K562 (cell line): Measurements from ENCODE around the gene NDUFB10. TPM values are rescaled to one million over a fixed set of nuclear protein-coding genes. Genes with fewer than 3 reads are reported as not detected.

ENCODE experiments used
- CTBP1 ChIP-seq: fragments of 450-650 bp; IDR thresholded peaks from 2 replicates; pipeline ENCODE4 v1.6.1; 2016; ENCODE audit warnings: borderline replicate concordance
- HNRNPUL1 ChIP-seq: fragments of 200-400 bp; formaldehyde crosslinking; IDR thresholded peaks from 2 replicates; pipeline ENCODE4 v1.6.1; 2017; ENCODE audit warnings: low read length
- MEF2D ChIP-seq: conservative IDR thresholded peaks from 2 replicates; pipeline ENCODE4 v1.6.1; 2016; ENCODE audit warnings: low read depth, missing genetic modification characterization, missing compliant biosample characterization
- NCOR1 ChIP-seq: fragments of 450-650 bp; IDR thresholded peaks from 2 replicates; pipeline ENCODE4 v1.6.1; 2016; ENCODE audit warnings: mild to moderate bottlenecking, moderate library complexity
- SRSF7 ChIP-seq: fragments of 200-400 bp; formaldehyde crosslinking; optimal IDR thresholded peaks from 2 replicates; pipeline ENCODE3; 2017; ENCODE audit warnings: mild to moderate bottlenecking, low read depth, low read length
- ZBTB7A ChIP-seq: IDR thresholded peaks from 2 replicates; pipeline ENCODE4 v1.6.1; 2011; ENCODE audit warnings: low read depth, mild to moderate bottlenecking, low read length, moderate library complexity, borderline replicate concordance; ENCODE audit not compliant: control insufficient read depth
- ZNF133 ChIP-seq: fragments of 250-450 bp; sonication (Bioruptor Pico); IDR thresholded peaks from 2 replicates; pipeline ENCODE4 v1.4.0; 2020; ENCODE audit warnings: mild to moderate bottlenecking
- ZNF75A ChIP-seq: fragments of 450-650 bp; formaldehyde crosslinking; IDR thresholded peaks from 2 replicates; pipeline ENCODE4 v1.4.0; 2020; ENCODE audit warnings: mild to moderate bottlenecking
- ZNF764 ChIP-seq: fragments of 250-450 bp; sonication (Bioruptor Pico); IDR thresholded peaks from 2 replicates; pipeline ENCODE4 v1.4.0; 2020; ENCODE audit warnings: low read depth, mild to moderate bottlenecking, moderate library complexity
- ZSCAN32 ChIP-seq: fragments of 450-650 bp; formaldehyde crosslinking; IDR thresholded peaks from 2 replicates; pipeline ENCODE4 v1.4.0; 2020; ENCODE audit warnings: mild to moderate bottlenecking, moderate library complexity
- polyA plus RNA-seq, 8 experiments: library from polyadenylated mRNA; depleted of rRNA in 4 of 8; stranded (reverse) in 5 of 8; unstranded in 3 of 8; fragments of >200 nt; fragmentation: Nextera tagmentation in 2 of 8; fragmentation: Illumina TruSeq in 1 of 8; extraction: Ambion mirVana in 2 of 8; extraction: Trizol in 1 of 8; gene quantifications; 2 replicates each; pipeline versions ENCODE4 v1.2.1 to v1.2.3, GENCODE V29; 2011 to 2014; ENCODE audit warnings: inconsistent platforms in 1 of 8, missing spikeins in 1 of 8
- total RNA-seq, 7 experiments: library from RNA; depleted of rRNA in 6 of 7; stranded (reverse); fragments of >200 nt in 6 of 7; fragmentation: Illumina TruSeq in 2 of 7; extraction: Trizol in 2 of 7; gene quantifications; 2 replicates each; pipeline versions ENCODE4 v1.2.1 to v1.2.3, GENCODE V29; 2011 to 2021; ENCODE audit warnings: low replicate concordance in 1 of 7
- TF ChIP-seq, protein P1 (sequence below): fragments of 450-650 bp; formaldehyde crosslinking; IDR thresholded peaks from 2 replicates; pipeline ENCODE4 v1.4.0; 2020; ENCODE audit warnings: mild to moderate bottlenecking, moderate library complexity
- TF ChIP-seq, protein P2 (sequence below): fragments of 450-650 bp; IDR thresholded peaks from 2 replicates; pipeline ENCODE4 v1.6.1; 2018; ENCODE audit warnings: mild to moderate bottlenecking, low read depth; ENCODE audit not compliant: partially characterized antibody
- TF ChIP-seq, protein P3 (sequence below): fragments of 450-650 bp; IDR thresholded peaks from 2 replicates; pipeline ENCODE4 v1.6.1; 2017; ENCODE audit warnings: mild to moderate bottlenecking, moderate library complexity
- TF ChIP-seq, protein P4 (sequence below), 2 experiments: IDR thresholded peaks; 2 replicates each; pipeline ENCODE4 v1.6.1; 2011; ENCODE audit warnings: borderline replicate concordance in 1 of 2, control low read depth in 1 of 2, low read depth in 1 of 2, low read length in 1 of 2, mild to moderate bottlenecking in 1 of 2, mixed read lengths in 1 of 2, moderate library complexity in 1 of 2; ENCODE audit not compliant: insufficient read depth in 1 of 2, insufficient read length in 1 of 2, poor library complexity in 1 of 2, severe bottlenecking in 1 of 2; ENCODE audit errors: extremely low read depth in 1 of 2
- TF ChIP-seq, protein P5 (sequence below): IDR thresholded peaks from 3 replicates; pipeline ENCODE4 v1.6.1; 2011; ENCODE audit warnings: borderline replicate concordance, mild to moderate bottlenecking, moderate library complexity; ENCODE audit not compliant: insufficient read length; ENCODE audit errors: extremely low read depth
- TF ChIP-seq, protein P6 (sequence below): sonication (generic); formaldehyde crosslinking; IDR thresholded peaks from 2 replicates; pipeline ENCODE4 v1.8.1; 2023; ENCODE audit warnings: mild to moderate bottlenecking, missing genetic modification reagents, moderate library complexity

NDUFB10 gene
- total and polyA plus RNA-seq, 9 of the 15 experiments (the other 6 are each of a cell fraction or from before 2014, with no cell fraction given): 69.3 to 527 (median 161) TPM

DNA sequence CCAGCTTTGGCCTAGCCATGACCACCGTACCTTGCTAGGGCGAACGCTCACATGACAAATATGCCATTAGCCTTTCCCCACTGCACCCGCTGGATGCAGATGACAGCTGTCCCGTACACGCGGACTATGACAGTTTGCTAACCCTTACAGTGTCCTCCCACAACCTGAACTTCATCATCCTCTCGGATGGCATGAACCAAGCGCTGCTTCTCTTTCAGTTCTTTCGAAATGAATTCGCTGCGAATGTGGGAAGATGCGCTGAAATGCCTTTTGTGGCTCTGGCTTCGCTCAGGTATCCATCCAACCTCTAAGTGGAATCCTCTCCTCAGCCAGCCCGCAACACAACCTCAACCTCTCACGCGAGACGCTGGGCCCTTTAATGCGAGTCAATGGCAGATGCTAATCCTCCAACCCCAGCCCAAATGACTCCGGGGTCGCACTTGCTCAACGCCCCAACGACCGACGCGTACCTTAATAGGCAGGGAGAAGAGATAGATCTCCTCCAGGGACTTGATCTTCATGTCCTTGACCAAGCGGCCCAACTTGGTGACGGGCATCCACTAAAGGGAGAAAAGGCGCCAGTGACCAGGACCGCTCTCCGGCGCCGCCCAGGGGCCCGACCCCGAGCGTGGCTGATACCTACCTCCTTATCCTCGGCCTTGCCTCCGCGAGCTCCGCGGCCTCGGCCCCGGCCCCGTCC lies 4.6 kb downstream of the NDUFB10 start (continued):
- TF ChIP-seq, protein P1, sequence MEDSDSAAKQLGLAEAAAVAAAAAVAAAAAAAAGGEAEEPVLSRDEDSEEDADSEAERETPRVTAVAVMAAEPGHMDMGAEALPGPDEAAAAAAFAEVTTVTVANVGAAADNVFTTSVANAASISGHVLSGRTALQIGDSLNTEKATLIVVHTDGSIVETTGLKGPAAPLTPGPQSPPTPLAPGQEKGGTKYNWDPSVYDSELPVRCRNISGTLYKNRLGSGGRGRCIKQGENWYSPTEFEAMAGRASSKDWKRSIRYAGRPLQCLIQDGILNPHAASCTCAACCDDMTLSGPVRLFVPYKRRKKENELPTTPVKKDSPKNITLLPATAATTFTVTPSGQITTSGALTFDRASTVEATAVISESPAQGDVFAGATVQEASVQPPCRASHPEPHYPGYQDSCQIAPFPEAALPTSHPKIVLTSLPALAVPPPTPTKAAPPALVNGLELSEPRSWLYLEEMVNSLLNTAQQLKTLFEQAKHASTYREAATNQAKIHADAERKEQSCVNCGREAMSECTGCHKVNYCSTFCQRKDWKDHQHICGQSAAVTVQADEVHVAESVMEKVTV (CRISPR knock-in tag): no peak
- TF ChIP-seq HNRNPUL1 (peak; percentile 87; the same call in 1 of the 2 replicates), MEF2D (tag) (no peak), NCOR1 (no peak), ZNF133 (CRISPR knock-in tag) (no peak), ZSCAN32 (CRISPR knock-in tag) (no peak), SRSF7 (no peak), CTBP1 (no peak), ZBTB7A (no peak), ZNF764 (CRISPR knock-in tag) (no peak; the same call in 1 of the 2 replicates), ZNF75A (CRISPR knock-in tag) (no peak)
- TF ChIP-seq, protein P2, sequence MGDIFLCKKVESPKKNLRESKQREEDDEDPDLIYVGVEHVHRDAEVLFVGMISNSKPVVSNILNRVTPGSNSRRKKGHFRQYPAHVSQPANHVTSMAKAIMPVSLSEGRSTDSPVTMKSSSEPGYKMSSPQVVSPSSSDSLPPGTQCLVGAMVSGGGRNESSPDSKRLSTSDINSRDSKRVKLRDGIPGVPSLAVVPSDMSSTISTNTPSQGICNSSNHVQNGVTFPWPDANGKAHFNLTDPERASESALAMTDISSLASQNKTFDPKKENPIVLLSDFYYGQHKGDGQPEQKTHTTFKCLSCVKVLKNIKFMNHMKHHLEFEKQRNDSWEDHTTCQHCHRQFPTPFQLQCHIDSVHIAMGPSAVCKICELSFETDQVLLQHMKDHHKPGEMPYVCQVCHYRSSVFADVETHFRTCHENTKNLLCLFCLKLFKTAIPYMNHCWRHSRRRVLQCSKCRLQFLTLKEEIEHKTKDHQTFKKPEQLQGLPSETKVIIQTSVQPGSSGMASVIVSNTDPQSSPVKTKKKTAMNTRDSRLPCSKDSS: no peak
- TF ChIP-seq, protein P3, sequence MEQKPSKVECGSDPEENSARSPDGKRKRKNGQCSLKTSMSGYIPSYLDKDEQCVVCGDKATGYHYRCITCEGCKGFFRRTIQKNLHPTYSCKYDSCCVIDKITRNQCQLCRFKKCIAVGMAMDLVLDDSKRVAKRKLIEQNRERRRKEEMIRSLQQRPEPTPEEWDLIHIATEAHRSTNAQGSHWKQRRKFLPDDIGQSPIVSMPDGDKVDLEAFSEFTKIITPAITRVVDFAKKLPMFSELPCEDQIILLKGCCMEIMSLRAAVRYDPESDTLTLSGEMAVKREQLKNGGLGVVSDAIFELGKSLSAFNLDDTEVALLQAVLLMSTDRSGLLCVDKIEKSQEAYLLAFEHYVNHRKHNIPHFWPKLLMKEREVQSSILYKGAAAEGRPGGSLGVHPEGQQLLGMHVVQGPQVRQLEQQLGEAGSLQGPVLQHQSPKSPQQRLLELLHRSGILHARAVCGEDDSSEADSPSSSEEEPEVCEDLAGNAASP: no peak
- TF ChIP-seq, protein P4, sequence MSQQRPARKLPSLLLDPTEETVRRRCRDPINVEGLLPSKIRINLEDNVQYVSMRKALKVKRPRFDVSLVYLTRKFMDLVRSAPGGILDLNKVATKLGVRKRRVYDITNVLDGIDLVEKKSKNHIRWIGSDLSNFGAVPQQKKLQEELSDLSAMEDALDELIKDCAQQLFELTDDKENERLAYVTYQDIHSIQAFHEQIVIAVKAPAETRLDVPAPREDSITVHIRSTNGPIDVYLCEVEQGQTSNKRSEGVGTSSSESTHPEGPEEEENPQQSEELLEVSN (IDR thresholded peaks at IDR 0.05; ENCODE audit: borderline replicate concordance in 1 of 2, extremely low read depth in 1 of 2, insufficient read depth in 1 of 2, insufficient read length in 1 of 2, low read depth in 1 of 2, low read length in 1 of 2, poor library complexity in 1 of 2, severe bottlenecking in 1 of 2): no peak
- TF ChIP-seq, protein P5, sequence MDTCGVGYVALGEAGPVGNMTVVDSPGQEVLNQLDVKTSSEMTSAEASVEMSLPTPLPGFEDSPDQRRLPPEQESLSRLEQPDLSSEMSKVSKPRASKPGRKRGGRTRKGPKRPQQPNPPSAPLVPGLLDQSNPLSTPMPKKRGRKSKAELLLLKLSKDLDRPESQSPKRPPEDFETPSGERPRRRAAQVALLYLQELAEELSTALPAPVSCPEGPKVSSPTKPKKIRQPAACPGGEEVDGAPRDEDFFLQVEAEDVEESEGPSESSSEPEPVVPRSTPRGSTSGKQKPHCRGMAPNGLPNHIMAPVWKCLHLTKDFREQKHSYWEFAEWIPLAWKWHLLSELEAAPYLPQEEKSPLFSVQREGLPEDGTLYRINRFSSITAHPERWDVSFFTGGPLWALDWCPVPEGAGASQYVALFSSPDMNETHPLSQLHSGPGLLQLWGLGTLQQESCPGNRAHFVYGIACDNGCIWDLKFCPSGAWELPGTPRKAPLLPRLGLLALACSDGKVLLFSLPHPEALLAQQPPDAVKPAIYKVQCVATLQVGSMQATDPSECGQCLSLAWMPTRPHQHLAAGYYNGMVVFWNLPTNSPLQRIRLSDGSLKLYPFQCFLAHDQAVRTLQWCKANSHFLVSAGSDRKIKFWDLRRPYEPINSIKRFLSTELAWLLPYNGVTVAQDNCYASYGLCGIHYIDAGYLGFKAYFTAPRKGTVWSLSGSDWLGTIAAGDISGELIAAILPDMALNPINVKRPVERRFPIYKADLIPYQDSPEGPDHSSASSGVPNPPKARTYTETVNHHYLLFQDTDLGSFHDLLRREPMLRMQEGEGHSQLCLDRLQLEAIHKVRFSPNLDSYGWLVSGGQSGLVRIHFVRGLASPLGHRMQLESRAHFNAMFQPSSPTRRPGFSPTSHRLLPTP: no peak
- TF ChIP-seq, protein P6, sequence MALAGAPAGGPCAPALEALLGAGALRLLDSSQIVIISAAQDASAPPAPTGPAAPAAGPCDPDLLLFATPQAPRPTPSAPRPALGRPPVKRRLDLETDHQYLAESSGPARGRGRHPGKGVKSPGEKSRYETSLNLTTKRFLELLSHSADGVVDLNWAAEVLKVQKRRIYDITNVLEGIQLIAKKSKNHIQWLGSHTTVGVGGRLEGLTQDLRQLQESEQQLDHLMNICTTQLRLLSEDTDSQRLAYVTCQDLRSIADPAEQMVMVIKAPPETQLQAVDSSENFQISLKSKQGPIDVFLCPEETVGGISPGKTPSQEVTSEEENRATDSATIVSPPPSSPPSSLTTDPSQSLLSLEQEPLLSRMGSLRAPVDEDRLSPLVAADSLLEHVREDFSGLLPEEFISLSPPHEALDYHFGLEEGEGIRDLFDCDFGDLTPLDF (CRISPR knock-in tag): peak; percentile 59; the same call in 1 of the 2 replicates
